ENCODE measurements around the gene MAPKBP1.

Gene MAPKBP1

GRCh38 chr15:41851755-41852370, 77.6 kb downstream of the MAPKBP1 start:
- TF ChIP-seq CTCF (IDR thresholded peaks at IDR 0.05; ENCODE audit: insufficient read depth, low read depth, low read length, missing control alignments), result no peak
- DNase-seq (ENCODE audit: low read depth), result no peak
- no peak overlapping the region for H3K4me3 ChIP-seq (ENCODE audit: low read length)

- DNase-seq (ENCODE audit: low read depth), result no peak
- H3K4me3 ChIP-seq (ENCODE audit: low read length), result no peak overlapping the region
- no peak for TF ChIP-seq CTCF (IDR thresholded peaks at IDR 0.05; ENCODE audit: insufficient read depth, low read depth, low read length, missing control alignments)
Observed at GRCh38 chr15:41852736-41853590, 78.7 kb downstream of the MAPKBP1 start.

GRCh38 chr15:41853831-41854230, 79.5 kb downstream of the MAPKBP1 start:
- no peak for TF ChIP-seq CTCF (IDR thresholded peaks at IDR 0.05; ENCODE audit: insufficient read depth, low read depth, low read length, missing control alignments)
- no peak overlapping the region for H3K4me3 ChIP-seq (ENCODE audit: low read length)
- no peak for DNase-seq (ENCODE audit: low read depth)

- peak; percentile 17 for TF ChIP-seq CTCF (IDR thresholded peaks at IDR 0.05; ENCODE audit: insufficient read depth, low read depth, low read length, missing control alignments)
- H3K4me3 ChIP-seq (ENCODE audit: low read length), result no peak overlapping the region
- DNase-seq (ENCODE audit: low read depth), result no peak
Observed at GRCh38 chr15:41854443-41854842, 80.2 kb downstream of the MAPKBP1 start.

- H3K4me3 ChIP-seq (ENCODE audit: low read length), result no peak overlapping the region
- DNase-seq (ENCODE audit: low read depth), result no peak
- no peak for TF ChIP-seq CTCF (IDR thresholded peaks at IDR 0.05; ENCODE audit: insufficient read depth, low read depth, low read length, missing control alignments)
Observed at GRCh38 chr15:41855261-41855961, 81.1 kb downstream of the MAPKBP1 start.

- no peak for DNase-seq (ENCODE audit: low read depth)
- TF ChIP-seq CTCF (IDR thresholded peaks at IDR 0.05; ENCODE audit: insufficient read depth, low read depth, low read length, missing control alignments), result no peak
- no peak overlapping the region for H3K4me3 ChIP-seq (ENCODE audit: low read length)
Observed at GRCh38 chr15:41856262-41856661, 82.0 kb downstream of the MAPKBP1 start.
